ENCODE data around the gene OPRL1. TPM values are rescaled to one million over a fixed set of nuclear protein-coding genes. Genes with fewer than 3 reads are reported as not detected.

Gene OPRL1
- total RNA-seq, 1 donor, result 0.72 TPM

DNA sequence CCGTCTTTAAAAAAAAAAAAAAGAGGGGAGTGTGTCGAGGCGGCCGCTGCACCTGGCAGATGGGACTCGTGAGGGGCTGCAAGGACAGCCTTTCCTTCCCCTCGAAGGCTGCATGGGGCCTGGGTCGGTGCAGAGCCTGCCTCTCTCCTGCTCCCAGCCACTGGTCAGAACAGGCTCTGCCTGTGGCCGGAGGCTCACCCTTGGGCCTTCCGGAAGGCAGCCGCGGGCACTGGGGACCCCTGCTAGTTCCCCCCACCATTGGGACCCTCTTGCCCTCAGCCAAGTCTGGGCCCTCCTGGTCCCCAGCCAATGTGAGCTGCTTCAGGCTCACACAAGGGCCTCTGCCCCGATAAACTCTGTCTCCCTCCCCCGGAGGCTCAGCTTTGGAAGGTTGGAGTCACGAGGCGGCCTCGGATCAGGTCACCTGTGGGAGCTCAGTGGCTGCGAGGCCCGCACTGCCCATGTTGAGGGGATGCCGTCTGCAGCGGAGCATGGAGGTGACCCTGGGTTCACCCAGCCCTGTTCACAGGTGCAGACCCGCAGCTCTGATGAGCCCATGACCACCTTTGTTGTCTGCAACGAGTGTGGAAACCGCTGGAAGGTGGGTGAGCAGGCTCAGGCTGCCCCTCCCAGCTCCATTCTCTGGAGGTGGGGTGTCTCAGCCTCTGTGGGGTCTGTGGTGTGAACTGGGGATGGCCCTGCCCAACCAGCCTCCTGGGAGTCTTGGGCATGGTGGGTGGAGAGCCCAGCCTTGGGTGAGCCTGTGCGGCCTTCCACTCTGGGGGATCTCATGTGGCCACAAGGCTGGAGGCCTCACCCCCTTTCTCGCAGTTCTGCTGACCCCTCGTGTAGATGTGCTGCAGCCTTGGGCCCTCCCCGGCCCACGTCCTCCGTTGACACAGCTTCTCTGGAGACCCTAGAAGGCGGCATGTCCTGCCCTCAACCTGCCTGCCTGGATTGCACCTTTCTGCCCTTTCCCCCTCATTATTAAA is 8.2 kb upstream of the OPRL1 start:
- no peak overlapping the region for H3K4me2 ChIP-seq (ENCODE audit: insufficient read depth, low read length)
- no peak overlapping the region for H2AFZ ChIP-seq (ENCODE audit: low read length)
- H3K27ac ChIP-seq (ENCODE audit: low read depth, low read length), result no peak overlapping the region
- no peak for DNase-seq (ENCODE audit: insufficient read length, low spot score, missing footprints)
- no peaks in the 10 kb centered on the region for H3K27me3 ChIP-seq (ENCODE audit: insufficient read depth, low read length)
- no peaks in the 10 kb centered on the region for H3K79me2 ChIP-seq (ENCODE audit: insufficient read depth, low read length)
- H3K4me3 ChIP-seq (ENCODE audit: insufficient read depth, low read length), result no peak overlapping the region
- no peaks in the 10 kb centered on the region for H3K9me3 ChIP-seq (ENCODE audit: low read depth, low read length)
- H4K20me1 ChIP-seq (ENCODE audit: insufficient read depth, low read length), result peaks cover 15% of the 10 kb centered on the region
- TF ChIP-seq, protein P1, sequence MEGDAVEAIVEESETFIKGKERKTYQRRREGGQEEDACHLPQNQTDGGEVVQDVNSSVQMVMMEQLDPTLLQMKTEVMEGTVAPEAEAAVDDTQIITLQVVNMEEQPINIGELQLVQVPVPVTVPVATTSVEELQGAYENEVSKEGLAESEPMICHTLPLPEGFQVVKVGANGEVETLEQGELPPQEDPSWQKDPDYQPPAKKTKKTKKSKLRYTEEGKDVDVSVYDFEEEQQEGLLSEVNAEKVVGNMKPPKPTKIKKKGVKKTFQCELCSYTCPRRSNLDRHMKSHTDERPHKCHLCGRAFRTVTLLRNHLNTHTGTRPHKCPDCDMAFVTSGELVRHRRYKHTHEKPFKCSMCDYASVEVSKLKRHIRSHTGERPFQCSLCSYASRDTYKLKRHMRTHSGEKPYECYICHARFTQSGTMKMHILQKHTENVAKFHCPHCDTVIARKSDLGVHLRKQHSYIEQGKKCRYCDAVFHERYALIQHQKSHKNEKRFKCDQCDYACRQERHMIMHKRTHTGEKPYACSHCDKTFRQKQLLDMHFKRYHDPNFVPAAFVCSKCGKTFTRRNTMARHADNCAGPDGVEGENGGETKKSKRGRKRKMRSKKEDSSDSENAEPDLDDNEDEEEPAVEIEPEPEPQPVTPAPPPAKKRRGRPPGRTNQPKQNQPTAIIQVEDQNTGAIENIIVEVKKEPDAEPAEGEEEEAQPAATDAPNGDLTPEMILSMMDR (IDR thresholded peaks at IDR 0.05; ENCODE audit: extremely low read depth, low read depth, low read length), result no peak
- H3K4me1 ChIP-seq (ENCODE audit: insufficient read depth, low read length), result no peaks in the 10 kb centered on the region
- no peaks in the 10 kb centered on the region for H3K36me3 ChIP-seq (ENCODE audit: insufficient read depth, low read length)

DNA sequence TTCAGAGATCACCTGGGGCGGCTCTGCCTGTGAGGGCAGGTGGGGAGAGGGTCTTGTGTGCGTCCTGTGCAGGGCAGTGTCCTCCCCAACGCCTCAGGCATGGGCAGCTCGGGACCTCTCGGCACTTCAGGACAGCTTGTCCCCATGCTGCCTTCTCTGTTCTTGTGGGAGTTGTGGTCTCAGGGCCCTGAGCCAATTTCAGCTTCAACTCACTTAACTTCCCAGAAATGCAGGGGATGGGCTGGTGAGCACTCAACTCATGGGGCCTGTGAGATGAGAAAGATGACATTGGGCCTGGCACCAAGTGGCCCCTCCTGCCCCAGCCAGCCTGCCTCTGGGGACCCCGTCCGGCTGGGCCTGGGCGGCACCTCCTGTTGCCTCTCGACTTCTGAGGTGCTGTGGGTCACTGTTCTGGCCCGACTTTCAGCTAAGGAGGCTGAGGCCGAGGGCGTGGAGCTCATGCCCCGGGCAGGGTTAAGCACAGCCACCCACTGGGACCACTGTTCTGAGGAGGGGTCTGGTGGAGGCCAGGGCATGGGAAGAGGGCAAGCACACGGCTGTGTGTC is 7.3 kb upstream of the OPRL1 start:
- Histone ChIP-seq H3K36me3 (ENCODE audit: insufficient read depth, low read length) (no peaks in the 10 kb centered on the region), H4K20me1 (ENCODE audit: insufficient read depth, low read length) (peaks cover 9% of the 10 kb centered on the region), H2AFZ (ENCODE audit: low read length) (no peak overlapping the region), H3K79me2 (ENCODE audit: insufficient read depth, low read length) (no peaks in the 10 kb centered on the region), H3K27ac (ENCODE audit: low read depth, low read length) (no peak overlapping the region), H3K4me3 (ENCODE audit: insufficient read depth, low read length) (no peak overlapping the region), H3K4me1 (ENCODE audit: insufficient read depth, low read length) (no peaks in the 10 kb centered on the region), H3K27me3 (ENCODE audit: insufficient read depth, low read length) (no peaks in the 10 kb centered on the region), H3K4me2 (ENCODE audit: insufficient read depth, low read length) (no peak overlapping the region), H3K9me3 (ENCODE audit: low read depth, low read length) (no peaks in the 10 kb centered on the region)
- DNase-seq (ENCODE audit: insufficient read length, low spot score, missing footprints), result no peak
- TF ChIP-seq, protein P1 (IDR thresholded peaks at IDR 0.05; ENCODE audit: extremely low read depth, low read depth, low read length), result no peak

DNA sequence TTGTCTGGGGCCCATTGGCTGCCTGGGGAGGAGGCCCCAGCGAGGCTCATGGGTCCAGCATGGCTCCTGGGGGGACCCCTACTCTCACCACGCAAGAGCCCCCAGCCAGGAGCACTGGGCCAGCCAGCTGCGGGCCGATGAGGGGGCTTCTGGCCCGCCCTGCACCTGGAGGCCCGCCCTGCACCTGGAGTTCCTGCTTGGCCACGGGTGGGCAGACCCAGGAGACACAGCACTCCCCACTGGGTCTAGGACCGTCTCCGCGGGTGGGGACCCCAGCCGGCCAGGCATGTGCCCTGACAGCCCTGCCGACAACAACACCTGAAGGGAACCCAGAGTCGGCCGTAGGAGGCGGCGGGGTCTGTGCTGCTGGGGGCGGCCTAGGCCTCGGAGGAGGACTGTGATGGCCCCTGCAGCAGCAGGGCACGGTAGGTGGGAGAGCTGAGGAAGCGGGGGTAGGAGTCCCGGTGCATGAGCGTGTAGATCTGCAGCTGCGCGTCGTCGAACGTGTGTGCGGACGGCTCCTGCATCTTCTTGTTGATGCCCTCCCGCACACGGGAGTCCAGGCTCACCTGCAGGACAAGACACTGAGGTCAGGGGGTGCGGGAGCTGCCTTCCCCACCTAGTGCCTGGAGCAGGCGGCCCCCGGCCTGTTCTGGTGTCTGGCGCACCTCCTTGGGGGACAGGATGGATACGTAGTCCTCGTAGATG is 6.3 kb upstream of the OPRL1 start:
- Histone ChIP-seq H3K4me1 (ENCODE audit: insufficient read depth, low read length) (peaks cover 6% of the 10 kb centered on the region), H3K4me3 (ENCODE audit: insufficient read depth, low read length) (no peak overlapping the region), H3K9me3 (ENCODE audit: low read depth, low read length) (no peaks in the 10 kb centered on the region), H3K79me2 (ENCODE audit: insufficient read depth, low read length) (no peaks in the 10 kb centered on the region), H3K27me3 (ENCODE audit: insufficient read depth, low read length) (no peaks in the 10 kb centered on the region), H3K27ac (ENCODE audit: low read depth, low read length) (no peak overlapping the region), H3K36me3 (ENCODE audit: insufficient read depth, low read length) (no peaks in the 10 kb centered on the region), H2AFZ (ENCODE audit: low read length) (no peak overlapping the region), H3K4me2 (ENCODE audit: insufficient read depth, low read length) (no peak overlapping the region), H4K20me1 (ENCODE audit: insufficient read depth, low read length) (peaks cover 15% of the 10 kb centered on the region)
- DNase-seq (ENCODE audit: insufficient read length, low spot score, missing footprints), result no peak
- TF ChIP-seq, protein P1 (IDR thresholded peaks at IDR 0.05; ENCODE audit: extremely low read depth, low read depth, low read length), result no peak

Data from osteoblast (primary cell).